Lung (tissue), 12 donors: Measurements from ENCODE around the gene PIP5K1C. TPM values are rescaled to one million over a fixed set of nuclear protein-coding genes. Genes with fewer than 3 reads are reported as not detected.

Source experiments
- ATAC-seq: fragments of 200-7000 bp; cut with Tn5 transposase; one replicate; pipeline ENCODE4 v1.9.1; 2020; ENCODE audit warnings: moderate number of reproducible peaks; ENCODE audit not compliant: insufficient read depth, low FRiP score
- DNase-seq, 3 donors: peaks; one replicate each; pipeline ENCODE4 v3.0.0-alpha.2; 2013 to 2017
- H3K27ac ChIP-seq, 2 donors: one replicate each; pipeline ENCODE4 v1.5.1; 2013; ENCODE audit warnings: mild to moderate bottlenecking in 2 of 2, moderate library complexity in 2 of 2, control low read depth in 1 of 2, inconsistent platforms in 1 of 2, low read depth in 1 of 2, low read length in 1 of 2
- H3K27me3 ChIP-seq, 3 donors: one replicate each; pipeline ENCODE4 v1.5.1; 2013; ENCODE audit warnings: low read length in 2 of 3; ENCODE audit not compliant: control insufficient read depth in 3 of 3, insufficient read depth in 3 of 3
- H3K36me3 ChIP-seq, 4 donors: one replicate each; pipeline ENCODE4 v1.5.1; 2013; ENCODE audit warnings: low read length in 4 of 4, mild to moderate bottlenecking in 1 of 4, moderate library complexity in 1 of 4; ENCODE audit not compliant: control insufficient read depth in 4 of 4, insufficient read depth in 4 of 4
- H3K4me1 ChIP-seq, 5 donors: one replicate each; pipeline ENCODE4 v1.5.1; 2013; ENCODE audit warnings: low read length in 5 of 5, mild to moderate bottlenecking in 2 of 5, moderate library complexity in 1 of 5; ENCODE audit not compliant: control insufficient read depth in 5 of 5, insufficient read depth in 5 of 5
- H3K4me3 ChIP-seq: one replicate; pipeline ENCODE4 v1.5.1; 2013; ENCODE audit warnings: mild to moderate bottlenecking, control low read depth, moderate library complexity
- H3K9ac ChIP-seq, 2 donors: one replicate each; pipeline ENCODE4 v1.5.1; 2013; ENCODE audit warnings: low read length in 2 of 2, control low read depth in 1 of 2; ENCODE audit not compliant: insufficient read depth in 1 of 2
- H3K9me3 ChIP-seq, 4 donors: one replicate each; pipeline ENCODE4 v1.5.1; 2013; ENCODE audit warnings: low read length in 3 of 4, mild to moderate bottlenecking in 1 of 4, moderate library complexity in 1 of 4; ENCODE audit not compliant: control insufficient read depth in 4 of 4, insufficient read depth in 3 of 4
- WGBS, 2 donors: extraction: QIAGEN DNeasy Blood & Tissue Kit; methylation state at CpG; one replicate each; pipeline ENCODE4 v1.1.7; 2013; 5-methylcytosine and 5-hydroxymethylcytosine counted together
- polyA plus RNA-seq, 2 donors: library from polyadenylated mRNA; stranded (reverse); fragments of 200-250 nt; gene quantifications; one replicate each; pipeline ENCODE4 v1.2.1, GENCODE V29; 2013
- total RNA-seq, 2 donors: library from RNA; depleted of rRNA in 1 of 2; stranded (reverse); fragments of >200 nt in 1 of 2; gene quantifications; one replicate each; pipeline ENCODE4 v1.2.1, GENCODE V29; 2014 to 2021
- TF ChIP-seq, protein P1 (sequence below): IDR thresholded peaks from 2 replicates; pipeline ENCODE4 v1.5.1; 2012; ENCODE audit warnings: mild to moderate bottlenecking; ENCODE audit errors: control extremely low read depth, extremely low read depth
- donor health status: control.
- donor health status: control.
- donor health status: Bipolar disorder and iron deficiency.
- donor health status: healthy.
- donor health status: DM: yes; HTN: yes; CAD: no.

Gene PIP5K1C
- total and polyA plus RNA-seq, 4 donors, result 16.3 to 39.4 (median 20.5) TPM

DNA sequence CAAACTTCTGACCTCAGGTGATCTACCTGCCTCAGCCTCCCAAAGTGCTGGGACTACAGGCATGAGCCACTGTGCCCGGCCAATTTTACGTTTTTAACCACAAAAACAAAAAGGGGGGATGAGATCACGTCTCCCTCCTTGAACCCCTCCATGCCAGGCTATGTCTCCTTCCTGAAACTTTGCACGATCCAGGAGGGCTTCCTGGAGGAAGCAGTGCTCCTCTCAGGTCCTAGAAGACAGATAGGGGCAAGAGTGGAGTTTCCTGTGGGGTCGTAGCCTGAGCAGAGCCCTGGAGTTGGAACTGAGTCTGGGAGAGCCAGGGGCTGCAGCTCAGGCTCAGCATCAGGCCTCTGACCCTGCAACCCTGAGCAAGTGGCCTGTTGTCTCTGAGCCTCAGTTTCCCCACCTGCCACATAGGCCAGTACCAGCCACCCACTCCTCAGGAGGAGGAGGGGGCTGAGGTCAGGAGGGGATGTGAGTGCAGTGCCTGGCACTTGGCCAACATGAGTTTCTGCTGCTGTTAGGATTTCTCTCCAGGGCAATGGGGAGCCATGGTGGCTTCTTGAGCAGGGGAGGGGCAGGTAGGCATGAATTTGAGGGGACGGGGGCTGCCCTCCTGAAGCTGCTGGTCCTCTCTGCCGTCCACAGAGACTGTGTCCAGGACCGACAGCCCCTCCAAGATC, 45.2 kb upstream of the PIP5K1C start:
- Histone ChIP-seq H3K27me3 (no peaks in the 10 kb centered on the region), H3K4me3 (no peak overlapping the region), H3K27ac (no peak overlapping the region), H3K9me3 (peaks cover 0 to 3% (median 0%) of the 10 kb centered on the region in 4 donors), H3K9ac (no peak overlapping the region), H3K4me1 (no peaks in the 10 kb centered on the region), H3K36me3 (peaks cover 0 to 10% (median 7%) of the 10 kb centered on the region in 4 donors)
- DNase-seq (no peak), ATAC-seq (no peak)
- WGBS, 2 donors, result 54 to 67% methylated on average over 8 of the region's 8 CpGs
- TF ChIP-seq, protein P1, sequence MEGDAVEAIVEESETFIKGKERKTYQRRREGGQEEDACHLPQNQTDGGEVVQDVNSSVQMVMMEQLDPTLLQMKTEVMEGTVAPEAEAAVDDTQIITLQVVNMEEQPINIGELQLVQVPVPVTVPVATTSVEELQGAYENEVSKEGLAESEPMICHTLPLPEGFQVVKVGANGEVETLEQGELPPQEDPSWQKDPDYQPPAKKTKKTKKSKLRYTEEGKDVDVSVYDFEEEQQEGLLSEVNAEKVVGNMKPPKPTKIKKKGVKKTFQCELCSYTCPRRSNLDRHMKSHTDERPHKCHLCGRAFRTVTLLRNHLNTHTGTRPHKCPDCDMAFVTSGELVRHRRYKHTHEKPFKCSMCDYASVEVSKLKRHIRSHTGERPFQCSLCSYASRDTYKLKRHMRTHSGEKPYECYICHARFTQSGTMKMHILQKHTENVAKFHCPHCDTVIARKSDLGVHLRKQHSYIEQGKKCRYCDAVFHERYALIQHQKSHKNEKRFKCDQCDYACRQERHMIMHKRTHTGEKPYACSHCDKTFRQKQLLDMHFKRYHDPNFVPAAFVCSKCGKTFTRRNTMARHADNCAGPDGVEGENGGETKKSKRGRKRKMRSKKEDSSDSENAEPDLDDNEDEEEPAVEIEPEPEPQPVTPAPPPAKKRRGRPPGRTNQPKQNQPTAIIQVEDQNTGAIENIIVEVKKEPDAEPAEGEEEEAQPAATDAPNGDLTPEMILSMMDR, result no peak

DNA sequence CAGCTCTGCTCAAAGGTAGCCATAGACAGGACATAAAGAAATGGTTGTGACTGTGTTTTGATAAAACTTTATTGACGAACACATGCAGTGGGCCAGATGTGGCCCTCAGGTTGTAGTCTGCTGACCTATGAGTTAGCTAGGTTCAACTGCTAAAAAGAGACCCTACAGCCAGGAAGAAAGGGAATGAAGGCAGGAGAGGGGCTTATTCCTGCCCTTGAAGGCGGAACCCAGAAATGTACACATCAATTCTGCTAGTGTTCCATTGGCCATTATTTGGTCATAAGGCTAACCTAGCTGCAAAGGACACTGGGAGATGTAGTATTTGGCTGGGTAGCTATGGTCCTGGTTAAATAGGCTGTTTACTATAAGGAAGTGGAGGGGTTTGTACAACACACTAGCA, 43.2 kb upstream of the PIP5K1C start:
- Histone ChIP-seq H3K27ac (no peak overlapping the region), H3K4me1 (no peaks in the 10 kb centered on the region), H3K9me3 (no peaks in the 10 kb centered on the region), H3K9ac (no peak overlapping the region), H3K4me3 (no peak overlapping the region), H3K36me3 (no peaks in the 10 kb centered on the region), H3K27me3 (no peaks in the 10 kb centered on the region)
- ATAC-seq, result no peak
- DNase-seq, result no peak
- TF ChIP-seq, protein P1, result no peak
- WGBS, 2 donors, result 98 to 100% methylated on average over 2 of the region's 2 CpGs

DNA sequence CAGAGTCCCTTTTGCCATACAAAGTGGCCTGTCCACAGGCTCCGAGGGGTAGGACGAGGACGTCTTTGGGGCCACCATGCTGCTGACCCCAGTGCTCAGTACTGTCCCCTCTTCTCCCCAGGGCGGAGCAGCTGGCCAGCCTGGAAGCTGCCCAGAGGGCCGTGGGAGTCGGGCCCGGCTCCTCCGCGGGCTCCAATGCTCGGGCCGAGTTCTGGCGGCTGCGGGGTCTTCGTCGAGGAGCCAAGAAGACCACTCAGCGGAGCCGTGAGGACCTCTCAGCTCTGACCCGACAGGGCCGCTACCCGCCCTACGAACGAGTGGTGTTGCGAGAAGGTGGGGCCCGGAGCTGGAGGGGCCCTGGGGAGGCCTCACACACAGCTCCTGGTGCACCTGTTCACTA, 40.2 kb upstream of the PIP5K1C start:
- H3K27me3 ChIP-seq, result no peaks in the 10 kb centered on the region
- H3K27ac ChIP-seq, result no peak overlapping the region
- no peaks in the 10 kb centered on the region for H3K4me1 ChIP-seq
- peaks cover 0 to 3% (median 0%) of the 10 kb centered on the region in 4 donors for H3K9me3 ChIP-seq
- no peak overlapping the region for H3K4me3 ChIP-seq
- TF ChIP-seq, protein P1, result no peak
- WGBS, 2 donors, result 95 to 100% methylated on average over 24 of the region's 24 CpGs
- peaks cover 0 to 1% (median 0%) of the 10 kb centered on the region in 4 donors for H3K36me3 ChIP-seq
- no peak overlapping the region for H3K9ac ChIP-seq
- ATAC-seq, result no peak
- no peak for DNase-seq
